Stimulated activated naive CD8-positive, alpha-beta T cell treated with anti-CD3 and anti-CD28 coated beads, Interleukin-15, Interleukin-2, amounts not matched to agents 100 U/mL and 50 U/mL, for 24 hours (primary cell): ENCODE measurements around the gene HGD.
"Not testable (repeated sequence)": the region's sequence is repeated elsewhere in the genome, so short reads cannot be mapped to it uniquely, and the experiment has no call there.

Experiments used
- ATAC-seq: fragments of 150-1000 bp; cut with Tn5 transposase; one replicate; pipeline ENCODE4 v1.10.0; 2021
- DNase-seq: peaks from one replicate; pipeline ENCODE4 v3.0.0; 2021

HGD gene

GRCh38 chr3:120637851-120638559 is 44.0 kb downstream of the HGD start:
- no peak for ATAC-seq
- DNase-seq = no peak

- ATAC-seq = no peak
Observed at GRCh38 chr3:120636795-120637401, 45.1 kb downstream of the HGD start.

GRCh38 chr3:120634539-120634938 is 47.5 kb downstream of the HGD start:
- DNase-seq (no peak), ATAC-seq (no peak)

More at GRCh38 chr3:120636795-120637401, 45.1 kb downstream of the HGD start:
- no peak for DNase-seq

- DNase-seq (no peak), ATAC-seq (no peak)
Observed at GRCh38 chr3:120625159-120625586, 56.9 kb downstream of the HGD start.

GRCh38 chr3:120623727-120624093 is 58.3 kb downstream of the HGD start:
- DNase-seq (no peak), ATAC-seq (no peak)

- DNase-seq = peak; percentile 18
Observed at GRCh38 chr3:120622870-120623726, 58.9 kb downstream of the HGD start.

GRCh38 chr3:120622457-120622856 is 59.6 kb downstream of the HGD start:
- DNase-seq = no peak
- ATAC-seq = no peak

More at GRCh38 chr3:120622870-120623726, 58.9 kb downstream of the HGD start:
- no peak for ATAC-seq

GRCh38 chr3:120616745-120617144 is 65.3 kb downstream of the HGD start:
- DNase-seq, ATAC-seq: not testable (repeated sequence)

GRCh38 chr3:120615847-120616609 is 66.0 kb downstream of the HGD start:
- ATAC-seq (no peak), DNase-seq (no peak)

- no peak for DNase-seq
- ATAC-seq = no peak
Observed at GRCh38 chr3:120614765-120615164, 67.3 kb downstream of the HGD start.

- no peak for ATAC-seq
- DNase-seq = no peak
Observed at GRCh38 chr3:120608506-120608905, 73.5 kb downstream of the HGD start.

GRCh38 chr3:120604784-120605183 is 77.3 kb downstream of the HGD start:
- ATAC-seq (no peak), DNase-seq (no peak)

GRCh38 chr3:120604382-120604781 is 77.7 kb downstream of the HGD start:
- DNase-seq (no peak), ATAC-seq (no peak)

GRCh38 chr3:120602682-120603081 is 79.4 kb downstream of the HGD start:
- ATAC-seq = no peak
- no peak for DNase-seq

GRCh38 chr3:120601554-120601953 is 80.5 kb downstream of the HGD start:
- ATAC-seq (no peak), DNase-seq (no peak)

GRCh38 chr3:120599211-120599610 is 82.8 kb downstream of the HGD start:
- no peak for ATAC-seq
- no peak for DNase-seq

- ATAC-seq (no peak), DNase-seq (no peak)
Observed at GRCh38 chr3:120597445-120598049, 84.5 kb downstream of the HGD start.

- no peak for ATAC-seq
- no peak for DNase-seq
Observed at GRCh38 chr3:120596853-120597223, 85.2 kb downstream of the HGD start.

GRCh38 chr3:120596116-120596852 is 85.8 kb downstream of the HGD start, which contains the start of gene NDUFB4:
Gene NDUFB4, plus strand, starts transcription at chr3:120596336. Its CDS starts 24 bp downstream, at chr3:120596360.
- DNase-seq = peak; percentile 95

GRCh38 chr3:120595788-120596115 is 86.3 kb downstream of the HGD start:
- ATAC-seq = no peak
- no peak for DNase-seq

More at GRCh38 chr3:120596116-120596852, 85.8 kb downstream of the HGD start, which contains the start of gene NDUFB4:
- ATAC-seq = peak; percentile 97
